EH (cell line): ENCODE results near the gene CDC42BPA.

Experiments used
- DNase-seq: peaks from one replicate; pipeline ENCODE4 v3.0.0-alpha.2; 2015; ENCODE audit warnings: low read depth

CDC42BPA gene

GRCh38 chr1:226979115-226979516 is 339.2 kb downstream of the CDC42BPA start:
- DNase-seq, result no peak

- DNase-seq, result no peak
Observed at GRCh38 chr1:226978432-226979114, 339.7 kb downstream of the CDC42BPA start.

DNA sequence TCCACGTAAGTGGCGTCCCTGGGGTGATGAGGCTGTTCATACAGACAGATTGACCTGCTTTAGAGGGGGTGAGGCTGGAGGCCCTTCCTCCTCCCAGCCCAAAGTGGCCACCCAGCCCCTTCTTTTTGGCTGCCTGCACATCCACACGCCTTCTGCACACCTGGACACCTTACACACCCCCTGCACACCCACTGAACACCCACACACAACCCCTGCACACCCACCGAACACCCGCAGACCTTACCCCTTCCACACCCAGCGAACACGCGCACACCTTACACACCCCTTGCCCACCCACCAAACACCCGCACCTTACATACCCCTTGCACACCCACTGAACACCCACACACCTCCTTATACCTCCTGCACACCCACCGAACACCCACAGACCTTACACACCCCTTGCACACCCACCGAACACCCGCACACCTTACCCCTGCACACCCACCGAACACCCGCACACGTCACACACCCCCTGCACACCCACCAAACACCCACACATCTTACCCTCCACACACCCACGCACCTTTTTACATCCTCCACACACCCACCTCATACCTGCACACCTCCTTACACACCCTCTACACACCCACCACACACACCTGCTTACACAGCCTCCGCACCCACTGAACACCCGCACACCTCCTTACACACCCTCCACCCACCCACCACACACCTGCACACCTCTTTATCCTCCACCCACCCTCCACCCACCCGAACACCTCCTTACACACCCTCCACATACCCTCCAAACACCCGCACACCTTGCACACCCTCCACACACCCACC is 340.5 kb downstream of the CDC42BPA start:
- DNase-seq, result no peak

DNA sequence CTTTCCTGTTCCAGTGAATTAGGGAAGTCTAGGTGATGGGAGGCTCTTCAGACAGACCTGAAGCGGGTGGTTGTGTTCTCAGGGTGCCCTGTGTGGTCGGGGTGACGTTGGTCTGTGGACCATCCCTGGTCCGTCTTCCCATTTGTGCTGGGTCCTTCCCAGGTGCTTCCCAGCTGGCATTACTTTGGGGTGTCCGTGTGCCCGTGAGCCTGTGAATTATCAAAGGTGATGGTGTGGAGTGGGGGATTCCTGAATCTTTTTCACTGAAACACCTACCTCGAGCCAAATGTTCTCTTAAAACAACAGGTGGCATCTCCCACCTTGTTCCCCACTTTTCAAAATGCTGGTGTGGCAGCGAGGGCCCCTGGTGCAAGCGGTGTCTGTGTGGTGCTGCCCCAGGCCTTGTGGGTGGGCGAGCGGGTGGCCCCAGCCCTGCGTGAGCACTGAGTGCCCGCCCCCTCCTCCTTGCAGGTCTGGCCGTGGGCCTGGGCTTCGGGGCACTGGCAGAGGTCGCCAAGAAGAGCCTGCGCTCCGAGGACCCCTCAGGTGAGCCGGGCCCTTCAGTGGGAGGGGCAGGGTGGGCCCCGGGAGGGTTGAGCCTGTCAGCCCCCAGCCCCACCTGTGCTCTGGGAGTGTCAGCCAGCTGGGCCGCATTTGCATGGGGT is 341.2 kb downstream of the CDC42BPA start:
- no peak for DNase-seq

GRCh38 chr1:226976276-226976977 is 341.9 kb downstream of the CDC42BPA start:
- DNase-seq, result no peak

DNA sequence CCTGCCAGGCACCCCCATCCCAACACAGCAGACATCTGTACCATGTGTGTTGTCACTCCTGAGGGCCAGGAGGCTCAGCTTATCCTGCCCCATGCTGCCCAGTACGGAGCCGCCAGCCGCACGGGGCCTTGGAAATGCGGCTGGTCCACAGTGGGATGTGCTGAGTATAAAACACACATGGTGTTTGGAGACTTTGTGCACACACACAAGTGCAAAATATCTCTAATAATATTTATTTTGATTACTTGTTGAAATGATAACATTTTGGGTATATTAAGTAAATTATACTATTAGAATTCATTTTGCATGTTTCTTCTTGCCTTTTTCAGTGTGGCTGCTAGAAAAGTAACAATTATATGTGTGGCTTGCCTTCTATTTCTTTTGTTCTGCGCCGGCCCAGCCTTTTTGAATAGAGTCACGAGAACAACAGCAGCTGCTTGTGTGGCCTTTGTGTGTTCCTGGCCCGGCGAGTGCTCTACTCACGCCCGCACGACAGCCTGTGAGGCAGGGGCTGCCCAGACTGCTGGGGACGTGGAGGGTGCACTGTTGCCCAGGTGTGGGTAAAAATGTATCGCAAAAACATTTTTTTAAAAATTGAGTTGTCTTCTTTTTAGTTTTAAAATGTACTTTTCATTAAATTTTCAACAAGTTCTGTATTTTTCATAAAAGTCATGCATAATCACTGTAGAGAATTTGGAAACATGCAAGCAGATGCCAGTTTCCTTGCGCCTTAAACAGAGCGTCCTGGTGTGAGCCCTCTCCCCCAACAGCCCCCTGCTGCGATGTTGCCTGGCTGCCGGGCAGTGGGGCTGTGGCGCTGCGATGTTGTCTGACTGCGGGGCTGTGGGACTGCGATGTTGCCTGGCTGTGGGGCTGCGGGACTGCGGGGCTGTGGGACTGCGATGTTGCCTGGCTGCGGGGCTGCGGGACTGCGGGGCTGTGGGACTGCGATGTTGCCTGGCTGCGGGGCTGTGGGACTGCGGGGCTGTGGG is 342.7 kb downstream of the CDC42BPA start:
- DNase-seq, result no peak

- no peak for DNase-seq
Observed at GRCh38 chr1:226974544-226975258, 343.6 kb downstream of the CDC42BPA start.

DNA sequence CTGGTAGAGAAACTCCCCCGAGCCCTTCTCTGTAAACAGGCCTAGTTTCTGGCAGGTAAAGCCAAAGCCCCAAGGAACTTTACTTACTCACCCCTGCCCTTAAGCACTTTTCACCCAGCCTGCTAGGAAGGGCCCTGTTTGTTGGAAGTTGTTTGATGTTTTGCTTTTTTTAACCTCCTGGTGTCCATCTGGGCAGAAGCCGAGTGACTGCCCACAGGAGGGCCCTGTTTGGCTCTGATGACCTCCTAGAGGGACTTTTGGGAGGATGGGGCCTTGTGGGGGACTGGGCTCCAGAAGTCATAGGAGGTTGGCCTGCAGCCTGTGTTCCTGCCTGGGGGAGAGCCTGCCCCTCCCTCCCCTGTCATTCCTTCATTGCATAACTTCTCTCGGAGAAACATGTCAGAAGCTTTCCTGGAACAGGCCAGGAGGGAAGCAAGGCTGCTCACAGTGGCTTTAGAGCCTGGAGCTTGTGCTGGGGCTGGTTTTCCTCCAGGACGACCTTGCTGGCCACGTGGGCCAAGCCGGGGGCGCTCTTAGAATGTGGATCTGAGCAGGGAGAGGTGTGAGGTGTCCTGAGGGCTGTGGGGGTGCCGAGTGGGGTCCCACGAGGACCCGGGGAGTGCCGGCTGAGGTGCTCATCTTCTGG is 344.3 kb downstream of the CDC42BPA start:
- DNase-seq, result peak; percentile 43

- DNase-seq, result no peak
Observed at GRCh38 chr1:226973371-226973897, 344.9 kb downstream of the CDC42BPA start.

GRCh38 chr1:226972931-226973330 is 345.4 kb downstream of the CDC42BPA start:
- no peak for DNase-seq

DNA sequence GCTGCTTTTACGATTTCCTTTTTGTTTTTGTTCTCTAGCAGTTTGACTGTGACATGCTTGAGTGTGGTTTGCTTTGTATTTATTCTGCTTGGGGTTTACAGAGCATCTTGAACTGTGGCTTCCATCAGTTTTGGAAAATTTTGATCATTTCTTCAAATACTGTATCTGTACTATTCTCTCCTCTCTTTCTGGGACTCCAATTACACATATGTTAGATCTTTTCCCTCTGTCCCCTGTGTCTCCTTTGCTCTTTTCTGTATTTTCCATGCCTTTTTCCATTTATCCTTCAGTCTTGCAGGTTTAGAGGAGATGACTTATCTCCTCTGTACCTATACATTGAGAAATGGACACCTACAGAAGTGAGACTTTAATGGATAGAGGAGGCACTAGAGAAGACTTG is 346.5 kb downstream of the CDC42BPA start:
- DNase-seq, result no peak

- peak; percentile 24 for DNase-seq
Observed at GRCh38 chr1:226967665-226968064, 350.6 kb downstream of the CDC42BPA start.

DNA sequence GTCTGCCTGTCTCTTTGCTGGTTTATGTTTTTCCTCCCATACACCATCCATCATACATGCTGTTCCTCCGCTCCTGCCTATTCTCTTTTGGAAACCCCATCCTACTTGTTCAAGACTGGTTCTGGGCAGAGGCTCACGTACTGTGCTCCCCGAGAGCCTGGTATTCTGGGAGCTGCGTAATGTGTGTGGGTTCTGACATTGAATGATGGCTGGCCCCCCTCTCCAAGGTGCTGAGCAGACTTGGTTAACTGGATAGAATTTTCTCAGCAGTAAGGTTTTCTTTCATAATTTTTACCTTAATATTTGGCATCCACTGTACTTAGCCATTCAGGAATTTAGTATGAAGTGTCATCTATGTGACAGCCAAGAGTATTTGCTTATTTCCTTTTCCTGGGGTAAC is 351.6 kb downstream of the CDC42BPA start:
- no peak for DNase-seq

DNA sequence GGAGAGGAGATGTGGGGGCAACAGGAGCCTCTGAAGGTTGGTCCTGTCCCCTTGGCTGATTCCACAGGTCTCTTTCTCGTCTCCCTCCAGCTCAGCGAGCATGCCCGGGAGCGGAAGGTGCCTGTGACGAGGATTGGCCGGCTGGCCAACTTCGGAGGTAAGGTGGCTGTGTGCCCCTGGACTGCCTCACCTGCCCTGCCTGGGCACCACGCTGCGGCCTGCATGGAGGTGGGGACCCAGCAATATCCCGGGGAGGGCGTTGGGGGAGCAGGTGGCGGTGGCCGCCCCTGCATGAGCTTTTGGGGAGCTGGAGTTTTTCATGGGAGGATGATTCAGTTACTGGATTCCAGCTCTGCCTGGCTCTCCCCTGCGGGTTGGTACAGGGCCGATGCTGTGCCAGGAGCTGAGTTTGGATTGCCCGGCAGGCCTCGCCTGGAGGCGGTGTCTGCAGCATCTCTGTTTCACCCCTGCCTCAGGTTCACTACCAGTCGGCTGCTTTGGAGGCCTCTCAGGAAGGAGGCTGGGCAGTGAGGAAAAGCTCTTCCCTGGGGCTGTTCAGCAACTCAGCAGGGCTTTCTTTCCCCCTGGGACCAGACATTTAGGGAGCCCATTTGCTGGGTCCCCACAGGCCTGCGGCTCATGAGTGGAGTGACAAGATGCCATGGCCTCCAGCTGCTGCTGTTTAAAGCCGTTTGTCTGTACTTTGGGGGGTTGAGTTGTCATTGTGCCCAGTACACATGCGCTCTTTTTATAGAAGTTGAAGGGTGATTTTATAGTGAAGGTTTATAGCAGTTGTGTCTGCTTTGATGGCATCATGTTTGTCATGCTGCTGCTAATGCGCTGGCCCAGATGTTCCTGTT is 352.5 kb downstream of the CDC42BPA start:
- no peak for DNase-seq

- DNase-seq, result no peak
Observed at GRCh38 chr1:226964611-226965486, 353.4 kb downstream of the CDC42BPA start.

GRCh38 chr1:226964068-226964425 is 354.2 kb downstream of the CDC42BPA start:
- DNase-seq, result no peak

DNA sequence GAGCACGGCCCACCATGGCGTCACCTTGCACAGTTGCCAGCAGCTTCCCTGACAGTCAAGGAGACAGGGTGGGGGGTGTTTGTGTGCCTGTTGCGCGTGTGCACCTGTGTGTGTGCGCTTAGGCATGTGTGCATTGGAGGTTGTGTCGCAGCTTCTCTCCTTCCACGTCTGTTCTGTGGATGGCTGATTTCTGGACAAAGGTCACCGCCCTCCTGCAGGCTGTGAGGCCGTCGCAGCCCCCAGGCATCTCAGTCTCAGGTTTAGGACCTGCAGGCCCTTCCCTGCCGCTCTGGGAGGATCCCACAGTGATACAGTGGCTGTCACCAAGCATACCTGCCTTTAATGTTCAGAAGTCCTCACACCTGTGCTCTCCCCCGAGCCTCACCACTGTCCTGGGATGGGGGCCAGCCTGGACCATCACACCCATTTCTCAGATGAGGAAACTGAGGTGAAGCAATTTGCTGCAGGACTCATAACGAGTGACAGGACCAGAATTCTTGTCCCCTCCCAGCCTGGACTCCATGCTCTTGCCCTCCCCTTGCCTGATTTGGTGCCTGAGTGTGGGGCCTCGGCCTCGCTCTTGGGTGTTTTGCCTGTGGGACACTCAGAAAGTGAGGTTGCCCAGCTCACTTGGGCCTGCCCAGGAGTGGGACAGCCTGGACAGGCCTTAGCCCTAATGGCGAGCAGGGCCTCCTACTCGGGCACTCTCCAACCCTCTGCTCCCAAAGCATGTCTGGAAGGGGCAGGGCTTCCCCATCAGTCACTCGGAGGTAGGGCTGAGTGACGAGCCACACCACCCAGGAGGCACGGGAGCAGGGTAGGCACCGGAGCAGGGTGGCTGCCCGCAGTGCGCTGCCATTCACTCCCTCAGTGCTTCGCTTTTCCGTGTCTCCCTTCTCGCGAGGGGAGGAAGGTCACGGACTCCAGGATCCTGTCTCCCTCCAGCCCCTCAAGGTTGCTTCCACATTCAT is 355.6 kb downstream of the CDC42BPA start:
- DNase-seq, result no peak
